Measurements from ENCODE around the gene DAO. TPM values are rescaled to one million over a fixed set of nuclear protein-coding genes. Genes with fewer than 3 reads are reported as not detected.
"Not testable (repeated sequence)": the region's sequence is repeated elsewhere in the genome, so short reads cannot be mapped to it uniquely, and the experiment has no call there.

Gene DAO
- total and polyA plus RNA-seq, 2 donors = 0.05 to 0.07 TPM

DNA sequence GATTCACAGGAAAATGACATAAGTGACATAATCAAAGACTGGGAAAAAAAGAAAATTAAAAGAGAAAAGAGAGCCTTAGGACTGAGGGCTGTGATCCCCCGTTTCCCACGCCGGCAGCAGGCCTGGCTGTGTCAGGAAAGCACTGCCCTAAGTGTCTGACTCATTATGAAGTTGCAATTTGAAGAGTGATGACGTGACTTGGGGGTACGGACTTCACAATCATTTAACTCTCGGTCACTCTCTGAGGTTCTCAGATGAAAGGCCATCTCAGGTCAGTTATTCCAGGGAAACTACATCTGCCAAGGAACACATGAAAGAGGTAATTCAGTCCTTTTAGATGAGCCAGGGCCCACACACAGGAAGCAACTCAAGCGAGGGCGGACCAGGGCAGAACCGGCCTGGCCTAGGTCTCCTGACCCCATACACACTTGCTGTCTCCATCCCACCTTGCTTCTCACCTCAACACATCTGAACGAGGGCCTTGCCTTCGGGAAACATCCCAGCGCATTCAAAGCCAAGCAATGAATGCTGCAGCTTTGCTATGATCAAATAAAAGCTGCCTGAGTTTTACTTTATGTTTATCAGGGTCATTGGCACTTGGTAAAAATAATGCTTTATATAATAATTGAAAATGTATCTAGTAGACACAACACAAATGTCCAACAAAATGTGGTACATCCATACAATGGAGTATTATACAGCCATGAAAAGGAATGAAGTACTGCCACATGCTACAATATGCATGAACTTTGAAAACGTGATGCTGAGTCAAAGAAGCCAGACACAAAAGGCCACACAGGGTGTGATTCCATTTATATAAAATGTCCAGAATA is 25.2 kb upstream of the DAO start:
- peak overlapping the region in 1 of 2 donors; percentile 83 for H3K27ac ChIP-seq (ENCODE audit: low read depth in 1 of 2, low read length in 1 of 2)
- no peak overlapping the region for H3K4me3 ChIP-seq (ENCODE audit: low read length in 2 of 2)
- DNase-seq (ENCODE audit: low read depth in 6 of 9, low spot score in 9 of 9) = no peak
- no peaks in the 10 kb centered on the region for H3K36me3 ChIP-seq (ENCODE audit: control insufficient read depth in 2 of 2, insufficient read depth in 2 of 2, low read length in 1 of 2)
- peaks cover 0 to 16% of the 10 kb centered on the region in 2 donors for H3K27me3 ChIP-seq (ENCODE audit: control insufficient read depth in 2 of 2, insufficient read depth in 1 of 2, low read length in 1 of 2)
- 93% methylated on average over 13 of the region's 13 CpGs for WGBS
- H3K4me1 ChIP-seq (ENCODE audit: control insufficient read depth in 2 of 2, insufficient read depth in 2 of 2, low read length in 2 of 2) = peaks cover 3 to 24% of the 10 kb centered on the region in 2 donors
- no peaks in the 10 kb centered on the region for H3K9me3 ChIP-seq (ENCODE audit: control insufficient read depth in 2 of 2, insufficient read depth in 1 of 2, low read length in 1 of 2)

DNA sequence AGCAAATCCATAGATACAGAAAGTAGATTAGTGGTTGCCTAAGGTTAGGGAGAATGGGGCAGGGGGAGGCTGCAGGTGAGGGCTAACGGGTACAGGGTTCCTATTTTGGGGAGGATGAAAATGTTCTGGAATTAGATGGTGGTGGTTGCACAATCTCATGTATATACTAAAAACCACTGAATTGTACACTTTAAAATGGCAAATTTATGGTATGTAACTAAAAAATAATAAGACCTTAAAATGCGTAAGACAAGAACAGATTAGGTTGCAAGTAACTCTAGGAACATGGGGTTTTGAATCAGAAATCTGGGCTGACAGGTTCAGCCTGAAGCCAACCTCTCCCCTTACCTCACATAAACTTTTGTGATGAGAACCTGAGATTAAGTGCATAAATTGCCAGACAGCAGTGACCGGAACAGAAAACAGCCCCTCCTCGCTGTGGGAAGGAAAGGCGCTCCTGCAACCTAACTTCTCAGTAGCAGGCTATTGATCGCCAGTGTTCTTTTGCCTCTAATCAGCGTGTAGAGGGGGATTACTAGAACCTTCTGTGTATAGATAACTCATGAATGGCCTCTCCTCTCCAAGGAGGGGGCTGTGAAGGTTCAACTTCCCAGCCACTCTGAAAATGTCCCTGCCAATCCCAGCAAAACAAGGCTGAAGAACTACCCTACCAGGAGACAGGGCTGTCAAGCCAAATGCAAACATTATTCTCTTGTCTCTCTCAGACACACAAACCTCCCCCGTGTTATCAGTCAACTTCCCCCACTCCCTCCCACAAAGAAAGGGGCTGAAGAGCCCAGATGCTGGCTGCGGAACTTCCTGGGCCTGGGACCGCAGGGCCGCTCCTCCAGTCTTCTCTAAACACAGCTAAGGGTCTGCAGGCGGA is 24.4 kb upstream of the DAO start:
- H3K9me3 ChIP-seq (ENCODE audit: control insufficient read depth in 2 of 2, insufficient read depth in 1 of 2, low read length in 1 of 2) = no peaks in the 10 kb centered on the region
- no peak for DNase-seq (ENCODE audit: low read depth in 6 of 9, low spot score in 9 of 9)

DNA sequence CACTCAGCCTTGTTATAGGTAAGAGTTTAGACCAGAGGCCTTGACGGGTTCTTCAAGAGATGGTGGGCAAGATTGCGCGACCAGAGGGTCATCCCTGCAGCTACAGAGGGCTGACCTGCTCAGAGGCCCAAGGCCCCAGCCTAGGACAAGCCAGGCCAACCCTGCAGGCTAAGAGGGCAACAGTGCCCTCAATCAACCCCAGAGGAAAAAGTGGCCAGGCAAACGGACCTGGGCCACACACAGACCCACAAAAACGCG is 23.8 kb upstream of the DAO start:
- H3K27me3 ChIP-seq (ENCODE audit: control insufficient read depth in 2 of 2, insufficient read depth in 1 of 2, low read length in 1 of 2) = peaks cover 2 to 16% of the 10 kb centered on the region in 2 donors
- DNase-seq (ENCODE audit: low read depth in 6 of 9, low spot score in 9 of 9) = no peak
- H3K27ac ChIP-seq (ENCODE audit: low read depth in 1 of 2, low read length in 1 of 2) = peak overlapping the region; percentile 38 to 81
- peak overlapping the region; percentile 51 to 77 for H3K4me3 ChIP-seq (ENCODE audit: low read length in 2 of 2)
- H3K9me3 ChIP-seq (ENCODE audit: control insufficient read depth in 2 of 2, insufficient read depth in 1 of 2, low read length in 1 of 2) = no peaks in the 10 kb centered on the region
- 80% methylated on average over 6 of the region's 6 CpGs for WGBS
- no peaks in the 10 kb centered on the region for H3K36me3 ChIP-seq (ENCODE audit: control insufficient read depth in 2 of 2, insufficient read depth in 2 of 2, low read length in 1 of 2)
- H3K4me1 ChIP-seq (ENCODE audit: control insufficient read depth in 2 of 2, insufficient read depth in 2 of 2, low read length in 2 of 2) = peaks cover 3 to 24% of the 10 kb centered on the region in 2 donors

More for the DNA sequence above, 24.4 kb upstream of the DAO start:
- peaks cover under 1 to 16% of the 10 kb centered on the region in 2 donors for H3K27me3 ChIP-seq (ENCODE audit: control insufficient read depth in 2 of 2, insufficient read depth in 1 of 2, low read length in 1 of 2)
- H3K4me1 ChIP-seq (ENCODE audit: control insufficient read depth in 2 of 2, insufficient read depth in 2 of 2, low read length in 2 of 2) = peaks cover 3 to 24% of the 10 kb centered on the region in 2 donors
- H3K27ac ChIP-seq (ENCODE audit: low read depth in 1 of 2, low read length in 1 of 2) = peak overlapping the region; percentile 38 to 81
- 90% methylated on average over 12 of the region's 12 CpGs for WGBS
- no peaks in the 10 kb centered on the region for H3K36me3 ChIP-seq (ENCODE audit: control insufficient read depth in 2 of 2, insufficient read depth in 2 of 2, low read length in 1 of 2)
- H3K4me3 ChIP-seq (ENCODE audit: low read length in 2 of 2) = peak overlapping the region in 1 of 2 donors; percentile 77

DNA sequence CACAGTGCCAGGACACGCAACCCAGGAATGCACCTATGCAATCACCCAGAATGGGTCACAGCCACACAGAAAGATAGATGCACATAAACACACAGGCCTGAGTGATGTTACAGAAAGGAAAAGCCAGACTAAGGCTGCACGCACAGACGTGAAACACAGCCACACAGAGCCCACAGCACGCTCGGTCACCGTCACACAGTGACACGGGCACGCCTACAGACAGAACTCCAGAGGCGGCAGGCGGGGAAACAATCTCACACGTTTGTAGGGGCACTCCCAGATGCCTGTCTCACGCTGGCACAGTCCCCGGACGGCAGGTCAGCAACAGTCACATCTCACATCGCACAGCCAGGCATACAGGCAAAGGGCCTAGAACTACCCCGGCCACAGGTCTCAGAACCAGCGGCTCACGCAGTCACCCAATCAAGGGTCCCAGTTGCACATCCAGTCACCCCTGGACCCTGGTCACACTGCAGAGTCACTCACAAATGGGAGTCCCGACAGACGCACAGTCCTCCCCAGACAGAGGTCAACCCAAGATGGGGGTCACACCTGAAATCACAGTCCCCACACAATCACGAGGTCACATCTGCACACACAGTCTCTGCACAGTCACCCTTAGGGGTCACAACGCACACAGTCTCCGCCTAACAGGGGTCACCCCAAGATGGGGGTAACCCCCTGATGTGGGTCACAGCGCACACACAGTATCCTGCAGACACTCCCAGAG is 23.3 kb upstream of the DAO start:
- 48% methylated on average over 24 of the region's 24 CpGs for WGBS
- DNase-seq (ENCODE audit: low read depth in 6 of 9, low spot score in 9 of 9) = peak in 1 of 9 donors; percentile 33

GRCh38 chr12:108857158-108857407 is 22.8 kb upstream of the DAO start:
- Histone ChIP-seq H3K27ac (ENCODE audit: low read depth in 1 of 2, low read length in 1 of 2) (peak overlapping the region; percentile 37 to 85), H3K4me1 (ENCODE audit: control insufficient read depth in 2 of 2, insufficient read depth in 2 of 2, low read length in 2 of 2) (peaks cover 3 to 24% of the 10 kb centered on the region in 2 donors)
- 1% methylated on average over 30 of the region's 30 CpGs for WGBS

More for the DNA sequence above, 23.3 kb upstream of the DAO start:
- Histone ChIP-seq H3K36me3 (ENCODE audit: control insufficient read depth in 2 of 2, insufficient read depth in 2 of 2, low read length in 1 of 2) (no peaks in the 10 kb centered on the region), H3K27me3 (ENCODE audit: control insufficient read depth in 2 of 2, insufficient read depth in 1 of 2, low read length in 1 of 2) (peaks cover 2 to 16% of the 10 kb centered on the region in 2 donors), H3K4me1 (ENCODE audit: control insufficient read depth in 2 of 2, insufficient read depth in 2 of 2, low read length in 2 of 2) (peaks cover 3 to 24% of the 10 kb centered on the region in 2 donors), H3K27ac (ENCODE audit: low read depth in 1 of 2, low read length in 1 of 2) (peak overlapping the region; percentile 38 to 85), H3K9me3 (ENCODE audit: control insufficient read depth in 2 of 2, insufficient read depth in 1 of 2, low read length in 1 of 2) (no peaks in the 10 kb centered on the region), H3K4me3 (ENCODE audit: low read length in 2 of 2) (peak overlapping the region; percentile 51 to 77)

DNA sequence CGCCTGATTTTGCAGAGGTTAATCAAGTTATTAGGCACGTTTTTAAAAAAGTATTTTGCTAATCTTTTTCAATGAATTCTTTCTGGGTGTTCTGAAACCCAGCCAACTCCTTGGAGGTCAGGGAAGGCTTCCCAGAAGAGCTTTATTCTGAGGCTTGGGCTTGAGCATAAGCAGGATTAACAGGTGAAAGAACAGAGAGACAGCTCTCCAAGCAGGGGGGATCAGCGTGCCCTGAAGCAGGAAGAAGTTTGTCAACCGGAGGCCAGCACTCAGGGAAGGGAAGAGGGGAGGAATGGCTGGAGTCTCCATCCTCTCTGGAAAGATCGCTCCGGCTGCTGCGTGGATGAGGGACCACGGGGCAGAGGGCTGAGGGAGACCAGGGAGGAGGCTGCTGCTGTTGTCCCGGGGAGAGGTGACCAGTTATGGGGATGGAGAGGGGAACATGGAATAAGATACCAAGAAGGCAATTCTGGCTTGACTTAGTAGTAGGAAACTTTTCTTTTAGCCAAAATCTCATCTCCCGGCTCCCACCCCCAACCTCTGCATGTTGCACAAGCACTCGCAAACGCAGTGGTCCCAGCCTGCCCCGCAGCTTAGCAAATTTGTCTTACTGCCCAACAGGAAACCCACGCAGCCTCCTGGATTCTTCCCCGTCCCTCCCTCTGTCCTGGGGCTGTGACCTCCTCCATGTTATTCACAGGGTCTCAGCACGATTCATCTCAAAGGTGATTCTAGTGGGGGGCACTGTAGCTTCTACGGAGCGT is 21.4 kb upstream of the DAO start:
- H3K27ac ChIP-seq (ENCODE audit: low read depth in 1 of 2, low read length in 1 of 2) = no peak overlapping the region
- 15% methylated on average over 18 of the region's 18 CpGs for WGBS
- H3K36me3 ChIP-seq (ENCODE audit: control insufficient read depth in 2 of 2, insufficient read depth in 2 of 2, low read length in 1 of 2) = no peaks in the 10 kb centered on the region
- peak overlapping the region; percentile 44 to 77 for H3K4me3 ChIP-seq (ENCODE audit: low read length in 2 of 2)
- H3K4me1 ChIP-seq (ENCODE audit: control insufficient read depth in 2 of 2, insufficient read depth in 2 of 2, low read length in 2 of 2) = peaks cover 3 to 24% of the 10 kb centered on the region in 2 donors
- peaks cover 2 to 16% of the 10 kb centered on the region in 2 donors for H3K27me3 ChIP-seq (ENCODE audit: control insufficient read depth in 2 of 2, insufficient read depth in 1 of 2, low read length in 1 of 2)
- DNase-seq (ENCODE audit: low read depth in 6 of 9, low spot score in 9 of 9) = no peak
- no peaks in the 10 kb centered on the region for H3K9me3 ChIP-seq (ENCODE audit: control insufficient read depth in 2 of 2, insufficient read depth in 1 of 2, low read length in 1 of 2)

More at GRCh38 chr12:108857158-108857407, 22.8 kb upstream of the DAO start:
- no peak for DNase-seq (ENCODE audit: low read depth in 6 of 9, low spot score in 9 of 9)
- Histone ChIP-seq H3K9me3 (ENCODE audit: control insufficient read depth in 2 of 2, insufficient read depth in 1 of 2, low read length in 1 of 2) (no peaks in the 10 kb centered on the region), H3K4me3 (ENCODE audit: low read length in 2 of 2) (peak overlapping the region; percentile 51 to 77), H3K27me3 (ENCODE audit: control insufficient read depth in 2 of 2, insufficient read depth in 1 of 2, low read length in 1 of 2) (peaks cover 2 to 16% of the 10 kb centered on the region in 2 donors), H3K36me3 (ENCODE audit: control insufficient read depth in 2 of 2, insufficient read depth in 2 of 2, low read length in 1 of 2) (no peaks in the 10 kb centered on the region)

GRCh38 chr12:108859141-108859922 is 20.6 kb upstream of the DAO start:
- Histone ChIP-seq H3K27me3 (ENCODE audit: control insufficient read depth in 2 of 2, insufficient read depth in 1 of 2, low read length in 1 of 2) (peaks cover 2 to 16% of the 10 kb centered on the region in 2 donors), H3K4me1 (ENCODE audit: control insufficient read depth in 2 of 2, insufficient read depth in 2 of 2, low read length in 2 of 2) (peaks cover 3 to 24% of the 10 kb centered on the region in 2 donors)
- H3K4me3 ChIP-seq (ENCODE audit: low read length in 2 of 2); H3K9me3 ChIP-seq (ENCODE audit: control insufficient read depth in 2 of 2, insufficient read depth in 1 of 2, low read length in 1 of 2); DNase-seq (ENCODE audit: low read depth in 6 of 9, low spot score in 9 of 9); H3K36me3 ChIP-seq (ENCODE audit: control insufficient read depth in 2 of 2, insufficient read depth in 2 of 2, low read length in 1 of 2); H3K27ac ChIP-seq (ENCODE audit: low read depth in 1 of 2, low read length in 1 of 2): not testable (repeated sequence)
- 63% methylated on average over 6 of the region's 6 CpGs for WGBS

- H3K27ac ChIP-seq (ENCODE audit: low read depth in 1 of 2, low read length in 1 of 2) = no peak overlapping the region
- H3K9me3 ChIP-seq (ENCODE audit: control insufficient read depth in 2 of 2, insufficient read depth in 1 of 2, low read length in 1 of 2) = no peaks in the 10 kb centered on the region
- H3K4me1 ChIP-seq (ENCODE audit: control insufficient read depth in 2 of 2, insufficient read depth in 2 of 2, low read length in 2 of 2) = peaks cover 3 to 24% of the 10 kb centered on the region in 2 donors
- H3K4me3 ChIP-seq (ENCODE audit: low read length in 2 of 2) = no peak overlapping the region
- 94% methylated on average over 1 of the region's 1 CpG for WGBS
- DNase-seq (ENCODE audit: low read depth in 6 of 9, low spot score in 9 of 9) = no peak
- peaks cover 2 to 16% of the 10 kb centered on the region in 2 donors for H3K27me3 ChIP-seq (ENCODE audit: control insufficient read depth in 2 of 2, insufficient read depth in 1 of 2, low read length in 1 of 2)
- no peaks in the 10 kb centered on the region for H3K36me3 ChIP-seq (ENCODE audit: control insufficient read depth in 2 of 2, insufficient read depth in 2 of 2, low read length in 1 of 2)
Observed at GRCh38 chr12:108859923-108860291, 20.0 kb upstream of the DAO start.

Data from thymus (tissue), 11 donors.